Esophagus squamous epithelium (tissue), 4 donors: ENCODE measurements around the gene DIDO1.

Experiments used
- POLR2A ChIP-seq, 4 donors: fragments of 450-650 bp; IDR thresholded peaks; one replicate each; pipeline ENCODE4 v1.6.1; 2017; ENCODE audit warnings: antibody characterized with exemption in 4 of 4, mild to moderate bottlenecking in 4 of 4, moderate library complexity in 3 of 4
- TF ChIP-seq, protein P1 (sequence below), 6 experiments: fragments of 450-650 bp in 4 of 6; fragments of 200-600 bp in 2 of 6; sonication (generic) in 2 of 6; IDR thresholded peaks; one replicate each; pipeline ENCODE4 v1.5.1; 2016 to 2019; ENCODE audit warnings: antibody characterized with exemption in 6 of 6, mild to moderate bottlenecking in 4 of 6, moderate library complexity in 4 of 6

DNA sequence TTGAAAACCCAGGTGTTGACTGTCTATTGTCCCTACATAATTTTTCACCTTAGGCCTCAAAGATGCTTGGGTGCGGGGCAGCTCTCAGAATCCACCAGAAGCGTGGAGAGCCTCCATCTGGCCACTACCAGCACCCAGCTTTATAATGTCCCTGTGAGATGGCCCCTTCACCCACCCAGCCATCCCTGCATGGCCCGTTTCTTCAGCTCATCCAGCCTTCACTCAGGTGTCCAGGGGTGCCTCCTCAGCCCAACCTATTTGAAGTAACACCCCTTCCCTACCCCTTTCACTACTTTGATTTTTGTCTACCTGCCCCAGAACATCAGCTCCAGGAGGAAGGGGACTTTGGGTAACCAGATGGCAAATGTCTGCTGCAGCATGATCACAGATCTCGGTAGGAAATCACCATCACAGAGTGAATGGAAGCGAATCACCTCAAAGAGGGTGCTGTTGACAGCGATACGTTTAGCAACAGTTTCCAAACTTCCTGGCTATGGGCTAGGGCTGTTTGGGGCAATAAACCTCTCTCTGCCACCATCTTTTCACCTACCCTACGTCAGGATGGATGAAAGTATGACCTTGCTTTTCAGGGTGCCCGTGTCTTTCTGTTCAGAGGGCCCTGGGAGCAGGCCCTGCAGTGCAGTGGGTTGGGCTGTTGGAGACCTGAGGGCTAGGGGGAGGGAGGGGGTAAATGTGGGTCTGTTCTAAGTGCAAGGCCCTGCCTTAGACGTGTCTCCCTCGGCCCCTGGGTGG lies 25.0 kb upstream of the DIDO1 start:
- TF ChIP-seq, protein P1, sequence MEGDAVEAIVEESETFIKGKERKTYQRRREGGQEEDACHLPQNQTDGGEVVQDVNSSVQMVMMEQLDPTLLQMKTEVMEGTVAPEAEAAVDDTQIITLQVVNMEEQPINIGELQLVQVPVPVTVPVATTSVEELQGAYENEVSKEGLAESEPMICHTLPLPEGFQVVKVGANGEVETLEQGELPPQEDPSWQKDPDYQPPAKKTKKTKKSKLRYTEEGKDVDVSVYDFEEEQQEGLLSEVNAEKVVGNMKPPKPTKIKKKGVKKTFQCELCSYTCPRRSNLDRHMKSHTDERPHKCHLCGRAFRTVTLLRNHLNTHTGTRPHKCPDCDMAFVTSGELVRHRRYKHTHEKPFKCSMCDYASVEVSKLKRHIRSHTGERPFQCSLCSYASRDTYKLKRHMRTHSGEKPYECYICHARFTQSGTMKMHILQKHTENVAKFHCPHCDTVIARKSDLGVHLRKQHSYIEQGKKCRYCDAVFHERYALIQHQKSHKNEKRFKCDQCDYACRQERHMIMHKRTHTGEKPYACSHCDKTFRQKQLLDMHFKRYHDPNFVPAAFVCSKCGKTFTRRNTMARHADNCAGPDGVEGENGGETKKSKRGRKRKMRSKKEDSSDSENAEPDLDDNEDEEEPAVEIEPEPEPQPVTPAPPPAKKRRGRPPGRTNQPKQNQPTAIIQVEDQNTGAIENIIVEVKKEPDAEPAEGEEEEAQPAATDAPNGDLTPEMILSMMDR (IDR thresholded peaks at IDR 0.05), result no peak
- TF ChIP-seq POLR2A (IDR thresholded peaks at IDR 0.05), result no peak
